Heart left ventricle (tissue), 16 donors: Measurements from ENCODE around the gene CRHR1. TPM values are rescaled to one million over a fixed set of nuclear protein-coding genes. Genes with fewer than 3 reads are reported as not detected.
"Not testable (repeated sequence)": the region's sequence is repeated elsewhere in the genome, so short reads cannot be mapped to it uniquely, and the experiment has no call there.

Source experiments
- ATAC-seq, 4 donors: fragments of 200-7000 bp; cut with Tn5 transposase; one replicate each; pipeline ENCODE4 v1.9.1; 2020 to 2022; ENCODE audit warnings: moderate library complexity in 4 of 4, mild to moderate bottlenecking in 3 of 4, moderate number of reproducible peaks in 1 of 4
- DNase-seq, 5 donors: peaks; one replicate each; pipeline ENCODE4 v3.0.0-alpha.2; 2020
- H3K27ac ChIP-seq, 12 donors: fragments of 200-600 bp; sonication (generic) in 4 of 12; one replicate each; pipeline versions ENCODE4 v1.5.0 to v1.8.0; 2016 to 2022; ENCODE audit warnings: mild to moderate bottlenecking in 2 of 12
- H3K27me3 ChIP-seq, 9 donors: fragments of 200-600 bp; sonication (generic) in 2 of 9; one replicate each; pipeline versions ENCODE4 v1.5.1 to v1.8.0; 2016 to 2022; ENCODE audit warnings: mild to moderate bottlenecking in 3 of 9
- H3K36me3 ChIP-seq, 9 donors: fragments of 200-600 bp; sonication (generic) in 2 of 9; one replicate each; pipeline versions ENCODE4 v1.5.0 to v1.8.0; 2018 to 2022; ENCODE audit warnings: mild to moderate bottlenecking in 2 of 9
- H3K4me1 ChIP-seq, 12 donors: fragments of 200-600 bp; sonication (generic) in 4 of 12; one replicate each; pipeline versions ENCODE4 v1.5.0 to v1.8.0; 2016 to 2022; ENCODE audit warnings: mild to moderate bottlenecking in 3 of 12
- H3K4me3 ChIP-seq, 12 donors: fragments of 200-600 bp; sonication (generic) in 4 of 12; one replicate each; pipeline versions ENCODE4 v1.5.0 to v1.8.0; 2017 to 2022; ENCODE audit warnings: mild to moderate bottlenecking in 9 of 12, moderate library complexity in 4 of 12
- H3K9me3 ChIP-seq, 12 donors: fragments of 200-600 bp; sonication (generic) in 4 of 12; one replicate each; pipeline versions ENCODE4 v1.5.0 to v1.8.0; 2016 to 2022; ENCODE audit warnings: mild to moderate bottlenecking in 1 of 12
- CTCF ChIP-seq, 12 donors: fragments of 200-600 bp; sonication (generic) in 4 of 12; IDR thresholded peaks; one replicate each; pipeline versions ENCODE4 v1.5.0 to v1.8.0; 2018 to 2022; ENCODE audit warnings: antibody characterized with exemption in 12 of 12, mild to moderate bottlenecking in 5 of 12
- POLR2A ChIP-seq, 2 donors: fragments of 450-650 bp; IDR thresholded peaks; one replicate each; pipeline ENCODE4 v1.6.1; 2017; ENCODE audit warnings: antibody characterized with exemption in 2 of 2, mild to moderate bottlenecking in 2 of 2, moderate library complexity in 2 of 2
- WGBS, 4 donors: extraction: QIAGEN DNeasy Blood & Tissue Kit in 2 of 4; methylation state at CpG; one replicate each; pipeline versions ENCODE4 v1.1.5 to v1.1.7; 2013 to 2018; 5-methylcytosine and 5-hydroxymethylcytosine counted together
- intact Hi-C, 10 donors: fragments of 100-400 bp; cut with DNase I; formaldehyde crosslinking; loops; one replicate each; pipeline versions ENCODE4 v1.11.1 to v1.14.2; 2022
- polyA plus RNA-seq, 2 donors: library from polyadenylated mRNA; stranded (reverse); fragments of 200-250 nt; gene quantifications; one replicate each; pipeline ENCODE4 v1.2.3, GENCODE V29; 2013
- total RNA-seq, 9 donors: library from RNA; depleted of rRNA in 2 of 9; stranded (reverse); fragments of >200 nt in 2 of 9; fragmentation: NEBNext Ultra II Directional in 3 of 9; extraction: Animal tissue kit (Norgen Biotek cat#: 25700) in 3 of 9; gene quantifications; one replicate each; pipeline versions ENCODE4 v1.1.0 to v1.2.4, GENCODE V29; 2016 to 2023
- donor health status: ischemic (EF 13 %, LVEDD 7.1; RV severe dilation, severe dysfunction).
- donor health status: healthy with polysubstance abuse.
- donor health status: DM: no; HTN: yes; CAD: no.
- donor health status: DM: no; HTN: no; CAD: no.
- donor health status: ischemic (EF 25% LVEDD 6.9; RV normal size, moderate dysfunction).
- donor health status: ischemic (EF 25% LVEDD 5.7; RV mildly dilated, moderate dysfunction).
- donor health status: healthy.
- donor health status: DM: yes; HTN: yes; CAD: no.
- donor health status: ischemic (EF 35%, LVEDD 5.7; RV mildly dilated, moderate dysfunction).
- donor health status: nonischemic (EF 11% LVEDD 7.7; RV severe dilation, severe dysfunction).
- donor health status: DM: yes; HTN: yes; CAD: no.
- donor health status: PGD.
- donor health status: ischemic (EF 29% LVEDD 5.4; RV normal size, mild dysfunction).
- donor health status: nonischemic (EF 23%, LVEDD 6.1; RV moderate dilation, normal function).

The CRHR1 gene
- total and polyA plus RNA-seq, 11 donors = 0.52 TPM; not detected in 10

- H3K36me3 ChIP-seq = no peaks in the 10 kb centered on the region
- DNase-seq = peak in 3 of 5 donors; percentile 45 to 62 (median 54)
- peaks cover 0 to 5% (median 0%) of the 10 kb centered on the region in 12 donors for H3K9me3 ChIP-seq
- 35 to 54% (median 42%) methylated on average over 5 of the region's 5 CpGs for WGBS, 4 donors
- no peak for TF ChIP-seq CTCF (IDR thresholded peaks at IDR 0.05)
- no peak for TF ChIP-seq POLR2A (IDR thresholded peaks at IDR 0.05)
- no peak overlapping the region for H3K4me3 ChIP-seq
- H3K27me3 ChIP-seq = peaks cover 0 to 27% (median 2%) of the 10 kb centered on the region in 9 donors
- H3K4me1 ChIP-seq = peaks cover 0 to 12% (median 0%) of the 10 kb centered on the region in 12 donors
- no peak overlapping the region for H3K27ac ChIP-seq
- ATAC-seq = peak; percentile 61 to 96 (median 80)
- intact Hi-C loops = no loop called here
Observed at GRCh38 chr17:45740553-45741330, 43.4 kb upstream of the CRHR1 start.

GRCh38 chr17:45742251-45742650 lies 41.9 kb upstream of the CRHR1 start:
- H3K4me1 ChIP-seq = peaks cover 0 to 12% (median 0%) of the 10 kb centered on the region in 12 donors
- intact Hi-C loops = no loop called here
- H3K36me3 ChIP-seq = no peaks in the 10 kb centered on the region
- H3K27ac ChIP-seq = no peak overlapping the region
- no peak for ATAC-seq
- TF ChIP-seq CTCF (IDR thresholded peaks at IDR 0.05) (no peak), POLR2A (IDR thresholded peaks at IDR 0.05) (no peak)
- peaks cover 0 to 27% (median 2%) of the 10 kb centered on the region in 9 donors for H3K27me3 ChIP-seq
- peaks cover 0 to 5% (median 0%) of the 10 kb centered on the region in 12 donors for H3K9me3 ChIP-seq
- no peak overlapping the region for H3K4me3 ChIP-seq
- no peak for DNase-seq
- 88 to 96% (median 94%) methylated on average over 1 of the region's 1 CpG for WGBS, 4 donors

- Histone ChIP-seq H3K36me3 (no peaks in the 10 kb centered on the region), H3K9me3 (peaks cover 0 to 2% (median 0%) of the 10 kb centered on the region in 12 donors), H3K4me3 (no peak overlapping the region), H3K27me3 (peaks cover 0 to 27% (median 2%) of the 10 kb centered on the region in 9 donors), H3K27ac (no peak overlapping the region), H3K4me1 (peaks cover 0 to 12% (median 0%) of the 10 kb centered on the region in 12 donors)
- intact Hi-C loops = no loop called here
- DNase-seq (peak in 1 of 5 donors; percentile 56), ATAC-seq (peak in 2 of 4 donors; percentile 39 to 58)
- no peak for TF ChIP-seq CTCF (IDR thresholded peaks at IDR 0.05)
- no peak for TF ChIP-seq POLR2A (IDR thresholded peaks at IDR 0.05)
- 53 to 70% (median 63%) methylated on average over 4 of the region's 4 CpGs for WGBS, 4 donors
Observed at GRCh38 chr17:45743626-45744326, 40.3 kb upstream of the CRHR1 start.

- H3K9me3 ChIP-seq, H3K36me3 ChIP-seq, DNase-seq, H3K27ac ChIP-seq, intact Hi-C loops, ATAC-seq, H3K4me3 ChIP-seq: not testable (repeated sequence)
- Histone ChIP-seq H3K4me1 (peaks cover 0 to 12% (median 0%) of the 10 kb centered on the region in 12 donors), H3K27me3 (peaks cover 0 to 25% (median 2%) of the 10 kb centered on the region in 9 donors)
- 81 to 91% (median 81%) methylated on average over 4 of the region's 4 CpGs for WGBS, 4 donors
Observed at GRCh38 chr17:45744826-45745225, 39.3 kb upstream of the CRHR1 start.
